Measurements from ENCODE around the gene TSPAN5. TPM values are rescaled to one million over a fixed set of nuclear protein-coding genes. Genes with fewer than 3 reads are reported as not detected.

The TSPAN5 gene
- total and polyA plus RNA-seq, 9 of the 15 experiments (the other 6 are each of a cell fraction or from before 2014, with no cell fraction given): 0.58 to 6.6 (median 0.73) TPM

DNA sequence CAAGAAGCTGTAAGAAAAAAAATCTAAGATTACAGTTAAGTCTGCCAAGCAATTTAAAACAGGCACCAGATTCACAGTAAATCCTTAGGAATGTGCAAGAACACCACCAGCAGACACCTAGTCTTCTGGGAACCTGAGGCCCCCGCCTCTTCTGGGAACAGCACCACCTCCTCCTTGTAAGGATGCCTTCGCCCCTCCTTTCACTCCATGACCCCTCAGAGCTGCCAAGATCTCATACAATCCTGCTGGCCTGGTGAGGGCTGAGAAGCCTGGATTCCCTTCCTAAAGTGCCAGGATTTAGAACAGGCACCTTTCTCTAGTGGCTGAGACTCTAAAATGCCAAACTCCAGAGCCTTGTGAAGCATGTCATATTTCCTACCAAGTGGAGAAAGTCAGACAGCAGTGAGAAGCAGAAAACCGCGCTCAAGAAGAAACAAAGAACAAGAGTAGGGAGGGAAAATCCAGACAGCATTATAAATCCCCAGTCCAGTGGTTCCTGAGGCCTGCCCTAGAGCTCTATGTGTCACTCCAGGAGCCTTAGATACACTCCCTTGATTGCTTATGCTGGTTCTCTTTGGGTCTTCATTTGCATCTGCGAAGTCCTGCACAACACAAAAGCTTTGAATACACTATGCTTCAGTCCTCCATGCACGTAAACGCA lies 166.4 kb downstream of the TSPAN5 start:
- no peaks in the 10 kb centered on the region; a peak in 1 of 5 replicates for H3K4me1 ChIP-seq (replicated peaks in 1 of 2; ENCODE audit: control insufficient read depth in 2 of 2, insufficient read depth in 2 of 2, low read length in 2 of 2)
- intact Hi-C loops (cut with micrococcal nuclease): no loop called here
- in situ Hi-C loops (cut with MboI): no loop called here
- 33% methylated on average over 7 of the region's 7 CpGs for WGBS (ENCODE audit: insufficient coverage, low coverage, missing lambda C conversion rate)
- H2AFZ ChIP-seq (ENCODE audit: low read depth, low read length): no peak overlapping the region
- H3K4me3 ChIP-seq: no peak overlapping the region
- H3K9me1 ChIP-seq (ENCODE audit: control insufficient read depth, insufficient read depth, low read length): no peaks in the 10 kb centered on the region
- no peaks in the 10 kb centered on the region for H3K36me3 ChIP-seq (ENCODE audit: control insufficient read depth, insufficient read depth, low read length)
- ChIA-PET POLR2A (no interaction called here), CTCF (ENCODE audit: low intra/inter-chr PET ratio) (no interaction called here)
- BruUV-seq (replicated peaks): no TSS peak
- FAIRE-seq: peak; percentile 35
- peaks cover 4 to 8% of the 10 kb centered on the region in 2 experiments; a peak in 2 of 5 replicates for H3K27me3 ChIP-seq (ENCODE audit: control insufficient read depth in 2 of 2, insufficient read depth in 2 of 2, low read length in 2 of 2)
- H3K79me2 ChIP-seq (ENCODE audit: control insufficient read depth, insufficient read depth, low read length): no peaks in the 10 kb centered on the region
- ATAC-seq: 0 out of 3 replicates have a peak, but pooled peaks have one; percentile 22
- no peak for DNase-seq (ENCODE audit: extremely low read depth in 1 of 4, low spot score in 3 of 4)
- no peaks in the 10 kb centered on the region for H3K9me3 ChIP-seq (replicated peaks; ENCODE audit: control insufficient read depth, insufficient read depth, low read depth, low read length)
- TF ChIP-seq POLR2AphosphoS5 (IDR thresholded peaks at IDR 0.05; ENCODE audit: control insufficient read depth, insufficient read depth, low read depth, low read length): no peak
- TF ChIP-seq ZNF707 (CRISPR knock-in tag; conservative IDR thresholded peaks at IDR 0.05): no peak
- TF ChIP-seq ZSCAN32 (CRISPR knock-in tag; IDR thresholded peaks at IDR 0.05): no peak
- H3K9ac ChIP-seq (ENCODE audit: insufficient read depth in 1 of 2, low read depth in 2 of 2, low read length in 2 of 2): no peak overlapping the region
- H4K20me1 ChIP-seq (replicated peaks; ENCODE audit: control insufficient read depth, insufficient read depth, low read length): no peaks in the 10 kb centered on the region
- no peak overlapping the region for H3K4me2 ChIP-seq (ENCODE audit: insufficient read depth, low read length)
- H3K27ac ChIP-seq (ENCODE audit: extremely low read depth, low read depth, low read length): no peak overlapping the region

DNA sequence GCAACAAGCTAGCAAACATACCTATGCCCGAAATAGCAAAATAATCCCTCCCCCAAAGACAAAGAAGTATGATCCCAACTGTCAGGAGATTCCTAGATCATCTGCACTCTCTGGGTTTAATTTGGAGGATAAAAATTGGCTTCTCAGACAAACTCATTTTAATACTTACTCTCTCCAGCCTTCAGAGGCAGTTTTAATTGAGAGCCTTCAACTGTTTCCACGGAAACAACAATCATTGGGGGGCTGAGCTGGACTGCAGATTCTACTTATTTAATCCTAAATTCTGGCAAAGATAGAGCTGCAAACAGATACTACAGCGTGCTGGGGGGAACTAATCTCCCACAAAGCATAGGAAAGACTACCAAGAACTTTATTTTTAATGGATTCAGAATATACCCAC lies 168.2 kb downstream of the TSPAN5 start:
- in situ Hi-C loops (cut with MboI) (no loop called here), intact Hi-C loops (cut with micrococcal nuclease) (no loop called here)
- Histone ChIP-seq H4K20me1 (replicated peaks; ENCODE audit: control insufficient read depth, insufficient read depth, low read length) (no peaks in the 10 kb centered on the region), H3K9me3 (replicated peaks; ENCODE audit: control insufficient read depth, insufficient read depth, low read depth, low read length) (no peaks in the 10 kb centered on the region), H3K27ac (ENCODE audit: extremely low read depth, low read depth, low read length) (no peak overlapping the region), H3K4me1 (replicated peaks in 1 of 2; ENCODE audit: control insufficient read depth in 2 of 2, insufficient read depth in 2 of 2, low read length in 2 of 2) (no peaks in the 10 kb centered on the region; a peak in 1 of 5 replicates), H3K4me3 (no peak overlapping the region), H3K79me2 (ENCODE audit: control insufficient read depth, insufficient read depth, low read length) (no peaks in the 10 kb centered on the region), H3K27me3 (ENCODE audit: control insufficient read depth in 2 of 2, insufficient read depth in 2 of 2, low read length in 2 of 2) (peaks cover 4 to 14% of the 10 kb centered on the region in 2 experiments; a peak in 2 of 5 replicates), H3K4me2 (ENCODE audit: insufficient read depth, low read length) (no peak overlapping the region), H3K9ac (ENCODE audit: insufficient read depth in 1 of 2, low read depth in 2 of 2, low read length in 2 of 2) (no peak overlapping the region), H3K36me3 (ENCODE audit: control insufficient read depth, insufficient read depth, low read length) (no peaks in the 10 kb centered on the region), H2AFZ (ENCODE audit: low read depth, low read length) (peak overlapping the region; percentile 38), H3K9me1 (ENCODE audit: control insufficient read depth, insufficient read depth, low read length) (no peaks in the 10 kb centered on the region)
- no peak for FAIRE-seq
- TF ChIP-seq STAT5B (CRISPR knock-in tag; IDR thresholded peaks at IDR 0.05) (no peak), ZNF57 (CRISPR knock-in tag; IDR thresholded peaks at IDR 0.05) (no peak), SETDB1 (IDR thresholded peaks at IDR 0.05; ENCODE audit: low read length) (no peak), PHTF2 (CRISPR knock-in tag; IDR thresholded peaks at IDR 0.05) (no peak), CBX1 (IDR thresholded peaks at IDR 0.05; ENCODE audit: low read depth) (no peak), CAMTA2 (CRISPR knock-in tag; conservative IDR thresholded peaks at IDR 0.05) (no peak), COPS2 (conservative IDR thresholded peaks at IDR 0.05) (no peak), SNIP1 (IDR thresholded peaks at IDR 0.05; ENCODE audit: low read depth) (no peak), ZZZ3 (IDR thresholded peaks at IDR 0.05) (no peak), ZNF239 (CRISPR knock-in tag; IDR thresholded peaks at IDR 0.05) (no peak), ZNF77 (CRISPR knock-in tag; IDR thresholded peaks at IDR 0.05) (no peak), ERF (CRISPR knock-in tag; IDR thresholded peaks at IDR 0.05) (no peak), STAG1 (CRISPR knock-in tag; IDR thresholded peaks at IDR 0.05; ENCODE audit: borderline replicate concordance) (no peak)
- TF ChIP-seq, protein P1, sequence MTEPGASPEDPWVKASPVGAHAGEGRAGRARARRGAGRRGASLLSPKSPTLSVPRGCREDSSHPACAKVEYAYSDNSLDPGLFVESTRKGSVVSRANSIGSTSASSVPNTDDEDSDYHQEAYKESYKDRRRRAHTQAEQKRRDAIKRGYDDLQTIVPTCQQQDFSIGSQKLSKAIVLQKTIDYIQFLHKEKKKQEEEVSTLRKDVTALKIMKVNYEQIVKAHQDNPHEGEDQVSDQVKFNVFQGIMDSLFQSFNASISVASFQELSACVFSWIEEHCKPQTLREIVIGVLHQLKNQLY (CRISPR knock-in tag; conservative IDR thresholded peaks at IDR 0.05): no peak
- no peak for ATAC-seq
- WGBS (ENCODE audit: insufficient coverage, low coverage, missing lambda C conversion rate): 20% methylated on average over 3 of the region's 3 CpGs
- ChIA-PET CTCF (ENCODE audit: low intra/inter-chr PET ratio) (no interaction called here), POLR2A (no interaction called here)
- BruUV-seq (replicated peaks): no TSS peak
- no peak for DNase-seq (ENCODE audit: extremely low read depth in 1 of 4, low spot score in 3 of 4)

All from K562 (cell line).